Measurements from ENCODE around the gene ATF7. TPM values are rescaled to one million over a fixed set of nuclear protein-coding genes. Genes with fewer than 3 reads are reported as not detected.

Gene ATF7
- polyA plus RNA-seq, 2 of the 4 experiments (the other 2 are of a cell fraction) = 22.9 to 38.9 TPM

- ChIA-PET CTCF (interaction anchor here (0.7 to 2.9 kb wide), 5 partner anchors 16 to 209 kb away, joined by 4 to 11 read pairs (median 7); partner anchors contain the start of gene ATP5MC2), POLR2A (interaction anchor here (2.0 kb wide), 1 partner anchor 138 kb away, joined by 8 read pairs; the partner anchor contains the start of gene ATP5MC2)
- ATAC-seq (peak; percentile 62 to 65; a peak in 4 of 6 replicates), FAIRE-seq (no peak), DNase-seq (ENCODE audit: low read depth in 1 of 2, low spot score in 1 of 2) (peak in 1 of 2 experiments; percentile 42)
- Histone ChIP-seq H3K4me3 (no peak overlapping the region), H3K27ac (peak overlapping the region; percentile 52 to 68; a peak in 5 of 6 replicates), H3K9me3 (no peaks in the 10 kb centered on the region), H3K4me1 (peaks cover 15% of the 10 kb centered on the region), H3K4me2 (peak overlapping the region; percentile 53)
- no peak for TF ChIP-seq TP53 (CRISPR knock-in tag; IDR thresholded peaks at IDR 0.05)
- no peak for TF ChIP-seq JUNB (IDR thresholded peaks at IDR 0.05)
- peak; percentile 52 to 71 for TF ChIP-seq CEBPB (IDR thresholded peaks at IDR 0.05)
- no peak for TF ChIP-seq FOSB (CRISPR knock-in tag; IDR thresholded peaks at IDR 0.05)
- WGBS (ENCODE audit: missing lambda C conversion rate) = 16% methylated on average over 1 of the region's 1 CpG
Observed at GRCh38 chr12:53538209-53538689, 87.9 kb downstream of the ATF7 start.

- H3K4me2 ChIP-seq = no peak overlapping the region
- POLR2A ChIA-PET = no interaction called here
- FAIRE-seq = no peak
- TF ChIP-seq HEYL (CRISPR knock-in tag; IDR thresholded peaks at IDR 0.05) = no peak
- TF ChIP-seq CBX2 (IDR thresholded peaks at IDR 0.05; ENCODE audit: borderline replicate concordance, low read depth) = no peak
- no peak for TF ChIP-seq USF2 (IDR thresholded peaks at IDR 0.05)
- no peak for TF ChIP-seq RFX5 (IDR thresholded peaks at IDR 0.05)
- TF ChIP-seq, protein P1, sequence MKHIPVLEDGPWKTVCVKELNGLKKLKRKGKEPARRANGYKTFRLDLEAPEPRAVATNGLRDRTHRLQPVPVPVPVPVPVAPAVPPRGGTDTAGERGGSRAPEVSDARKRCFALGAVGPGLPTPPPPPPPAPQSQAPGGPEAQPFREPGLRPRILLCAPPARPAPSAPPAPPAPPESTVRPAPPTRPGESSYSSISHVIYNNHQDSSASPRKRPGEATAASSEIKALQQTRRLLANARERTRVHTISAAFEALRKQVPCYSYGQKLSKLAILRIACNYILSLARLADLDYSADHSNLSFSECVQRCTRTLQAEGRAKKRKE (CRISPR knock-in tag; IDR thresholded peaks at IDR 0.05; ENCODE audit: low read depth) = no peak
- no peak for TF ChIP-seq CEBPB (IDR thresholded peaks at IDR 0.05)
- no peak for TF ChIP-seq ZFP36 (IDR thresholded peaks at IDR 0.05; ENCODE audit: borderline replicate concordance, partially characterized antibody)
- ATAC-seq = no peak
- H3K4me3 ChIP-seq = no peak overlapping the region
- H3K9me3 ChIP-seq = no peaks in the 10 kb centered on the region
- H3K4me1 ChIP-seq = peaks cover 15% of the 10 kb centered on the region
- no peak for DNase-seq (ENCODE audit: low read depth in 1 of 2, low spot score in 1 of 2)
- no peak overlapping the region for H3K27ac ChIP-seq
- WGBS (ENCODE audit: missing lambda C conversion rate) = 84% methylated on average over 3 of the region's 3 CpGs
- CTCF ChIA-PET = interaction anchor here (2.6 kb wide), 1 partner anchor 28 kb away, joined by 8 read pairs; no protein-coding TSS in a partner anchor
Observed at GRCh38 chr12:53536962-53537361, 89.2 kb downstream of the ATF7 start.

GRCh38 chr12:53533471-53533870 lies 92.7 kb downstream of the ATF7 start:
- DNase-seq (ENCODE audit: low read depth in 1 of 2, low spot score in 1 of 2) (no peak), FAIRE-seq (no peak), ATAC-seq (no peak)
- Histone ChIP-seq H3K9me3 (no peaks in the 10 kb centered on the region), H3K27ac (no peak overlapping the region), H3K4me2 (no peak overlapping the region), H3K4me3 (no peak overlapping the region), H3K4me1 (peaks cover 14% of the 10 kb centered on the region; the same call in 2 of the 3 replicates)
- WGBS (ENCODE audit: missing lambda C conversion rate) = 89% methylated on average over 2 of the region's 2 CpGs
- TF ChIP-seq RAD21 (conservative IDR thresholded peaks at IDR 0.05 in 1 of 2, IDR thresholded peaks at IDR 0.05 in 1 of 2) (no peak), GATA3 (IDR thresholded peaks at IDR 0.05; ENCODE audit: borderline replicate concordance) (no peak), HOXA7 (CRISPR knock-in tag; IDR thresholded peaks at IDR 0.05) (no peak), KDM5A (IDR thresholded peaks at IDR 0.05) (no peak), HEYL (CRISPR knock-in tag; IDR thresholded peaks at IDR 0.05) (no peak), RCOR1 (IDR thresholded peaks at IDR 0.05; ENCODE audit: low read depth, low read length) (no peak), HOXB13 (CRISPR knock-in tag; IDR thresholded peaks at IDR 0.05; ENCODE audit: low read depth) (no peak), BCL3 (IDR thresholded peaks at IDR 0.05) (no peak), SMC3 (IDR thresholded peaks at IDR 0.05) (no peak), MAZ (IDR thresholded peaks at IDR 0.05; ENCODE audit: borderline replicate concordance, low read depth, low read length) (no peak), ZFP36 (IDR thresholded peaks at IDR 0.05; ENCODE audit: borderline replicate concordance, partially characterized antibody) (no peak), CBX8 (IDR thresholded peaks at IDR 0.05) (no peak), FOSB (CRISPR knock-in tag; IDR thresholded peaks at IDR 0.05) (no peak), RARB (CRISPR knock-in tag; IDR thresholded peaks at IDR 0.05) (no peak), JUNB (IDR thresholded peaks at IDR 0.05) (no peak), BHLHE40 (IDR thresholded peaks at IDR 0.05; ENCODE audit: low read depth, low read length) (no peak)
- TF ChIP-seq, protein P2, sequence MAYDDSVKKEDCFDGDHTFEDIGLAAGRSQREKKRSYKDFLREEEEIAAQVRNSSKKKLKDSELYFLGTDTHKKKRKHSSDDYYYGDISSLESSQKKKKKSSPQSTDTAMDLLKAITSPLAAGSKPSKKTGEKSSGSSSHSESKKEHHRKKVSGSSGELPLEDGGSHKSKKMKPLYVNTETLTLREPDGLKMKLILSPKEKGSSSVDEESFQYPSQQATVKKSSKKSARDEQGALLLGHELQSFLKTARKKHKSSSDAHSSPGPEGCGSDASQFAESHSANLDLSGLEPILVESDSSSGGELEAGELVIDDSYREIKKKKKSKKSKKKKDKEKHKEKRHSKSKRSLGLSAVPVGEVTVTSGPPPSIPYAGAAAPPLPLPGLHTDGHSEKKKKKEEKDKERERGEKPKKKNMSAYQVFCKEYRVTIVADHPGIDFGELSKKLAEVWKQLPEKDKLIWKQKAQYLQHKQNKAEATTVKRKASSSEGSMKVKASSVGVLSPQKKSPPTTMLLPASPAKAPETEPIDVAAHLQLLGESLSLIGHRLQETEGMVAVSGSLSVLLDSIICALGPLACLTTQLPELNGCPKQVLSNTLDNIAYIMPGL (CRISPR knock-in tag; IDR thresholded peaks at IDR 0.05; ENCODE audit: borderline replicate concordance) = no peak
- TF ChIP-seq, protein P3, sequence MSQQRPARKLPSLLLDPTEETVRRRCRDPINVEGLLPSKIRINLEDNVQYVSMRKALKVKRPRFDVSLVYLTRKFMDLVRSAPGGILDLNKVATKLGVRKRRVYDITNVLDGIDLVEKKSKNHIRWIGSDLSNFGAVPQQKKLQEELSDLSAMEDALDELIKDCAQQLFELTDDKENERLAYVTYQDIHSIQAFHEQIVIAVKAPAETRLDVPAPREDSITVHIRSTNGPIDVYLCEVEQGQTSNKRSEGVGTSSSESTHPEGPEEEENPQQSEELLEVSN (IDR thresholded peaks at IDR 0.05; ENCODE audit: borderline replicate concordance, low read depth) = no peak
- CTCF ChIA-PET = interaction anchor here (0.9 to 1.5 kb wide), 3 partner anchors 10 to 142 kb away, joined by 3 to 10 read pairs (median 6); partner anchors contain the start of gene ATP5MC2
- POLR2A ChIA-PET = interaction anchor here (0.5 kb wide), 1 partner anchor 24 kb away, joined by 3 read pairs; no protein-coding TSS in a partner anchor
